Panc1 (cell line): ENCODE results near the gene PPP3CB.

Source experiments
- POLR2AphosphoS5 ChIP-seq: IDR thresholded peaks from 2 replicates; pipeline ENCODE4 v1.6.1; 2012; ENCODE audit warnings: mild to moderate bottlenecking, low read depth, low read length, moderate library complexity
- SIN3A ChIP-seq: IDR thresholded peaks from 2 replicates; pipeline ENCODE4 v1.6.1; 2012; ENCODE audit warnings: low read depth, mild to moderate bottlenecking, low read length, moderate library complexity, borderline replicate concordance; ENCODE audit not compliant: insufficient read depth
- TCF7L2 ChIP-seq: IDR thresholded peaks from 2 replicates; pipeline ENCODE4 v1.6.1; 2011; ENCODE audit warnings: mild to moderate bottlenecking, low read depth, low read length, inconsistent platforms
- TF ChIP-seq, protein P1 (sequence below): fragments of 450-650 bp; IDR thresholded peaks from 2 replicates; pipeline ENCODE4 v1.5.1; 2017; ENCODE audit warnings: mild to moderate bottlenecking
- TF ChIP-seq, protein P2 (sequence below), 2 experiments: IDR thresholded peaks; 2 replicates each; pipeline ENCODE4 v1.6.1; 2011 to 2012; ENCODE audit warnings: low read depth in 2 of 2, control low read depth in 1 of 2, low read length in 1 of 2, mild to moderate bottlenecking in 1 of 2, moderate library complexity in 1 of 2; ENCODE audit not compliant: insufficient read depth in 1 of 2

GRCh38 chr10:73456187-73456890 is 39.5 kb downstream of the PPP3CB start:
- TF ChIP-seq SIN3A (no peak), POLR2AphosphoS5 (no peak), TCF7L2 (no peak)
- TF ChIP-seq, protein P1, sequence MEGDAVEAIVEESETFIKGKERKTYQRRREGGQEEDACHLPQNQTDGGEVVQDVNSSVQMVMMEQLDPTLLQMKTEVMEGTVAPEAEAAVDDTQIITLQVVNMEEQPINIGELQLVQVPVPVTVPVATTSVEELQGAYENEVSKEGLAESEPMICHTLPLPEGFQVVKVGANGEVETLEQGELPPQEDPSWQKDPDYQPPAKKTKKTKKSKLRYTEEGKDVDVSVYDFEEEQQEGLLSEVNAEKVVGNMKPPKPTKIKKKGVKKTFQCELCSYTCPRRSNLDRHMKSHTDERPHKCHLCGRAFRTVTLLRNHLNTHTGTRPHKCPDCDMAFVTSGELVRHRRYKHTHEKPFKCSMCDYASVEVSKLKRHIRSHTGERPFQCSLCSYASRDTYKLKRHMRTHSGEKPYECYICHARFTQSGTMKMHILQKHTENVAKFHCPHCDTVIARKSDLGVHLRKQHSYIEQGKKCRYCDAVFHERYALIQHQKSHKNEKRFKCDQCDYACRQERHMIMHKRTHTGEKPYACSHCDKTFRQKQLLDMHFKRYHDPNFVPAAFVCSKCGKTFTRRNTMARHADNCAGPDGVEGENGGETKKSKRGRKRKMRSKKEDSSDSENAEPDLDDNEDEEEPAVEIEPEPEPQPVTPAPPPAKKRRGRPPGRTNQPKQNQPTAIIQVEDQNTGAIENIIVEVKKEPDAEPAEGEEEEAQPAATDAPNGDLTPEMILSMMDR: no peak
- TF ChIP-seq, protein P2, sequence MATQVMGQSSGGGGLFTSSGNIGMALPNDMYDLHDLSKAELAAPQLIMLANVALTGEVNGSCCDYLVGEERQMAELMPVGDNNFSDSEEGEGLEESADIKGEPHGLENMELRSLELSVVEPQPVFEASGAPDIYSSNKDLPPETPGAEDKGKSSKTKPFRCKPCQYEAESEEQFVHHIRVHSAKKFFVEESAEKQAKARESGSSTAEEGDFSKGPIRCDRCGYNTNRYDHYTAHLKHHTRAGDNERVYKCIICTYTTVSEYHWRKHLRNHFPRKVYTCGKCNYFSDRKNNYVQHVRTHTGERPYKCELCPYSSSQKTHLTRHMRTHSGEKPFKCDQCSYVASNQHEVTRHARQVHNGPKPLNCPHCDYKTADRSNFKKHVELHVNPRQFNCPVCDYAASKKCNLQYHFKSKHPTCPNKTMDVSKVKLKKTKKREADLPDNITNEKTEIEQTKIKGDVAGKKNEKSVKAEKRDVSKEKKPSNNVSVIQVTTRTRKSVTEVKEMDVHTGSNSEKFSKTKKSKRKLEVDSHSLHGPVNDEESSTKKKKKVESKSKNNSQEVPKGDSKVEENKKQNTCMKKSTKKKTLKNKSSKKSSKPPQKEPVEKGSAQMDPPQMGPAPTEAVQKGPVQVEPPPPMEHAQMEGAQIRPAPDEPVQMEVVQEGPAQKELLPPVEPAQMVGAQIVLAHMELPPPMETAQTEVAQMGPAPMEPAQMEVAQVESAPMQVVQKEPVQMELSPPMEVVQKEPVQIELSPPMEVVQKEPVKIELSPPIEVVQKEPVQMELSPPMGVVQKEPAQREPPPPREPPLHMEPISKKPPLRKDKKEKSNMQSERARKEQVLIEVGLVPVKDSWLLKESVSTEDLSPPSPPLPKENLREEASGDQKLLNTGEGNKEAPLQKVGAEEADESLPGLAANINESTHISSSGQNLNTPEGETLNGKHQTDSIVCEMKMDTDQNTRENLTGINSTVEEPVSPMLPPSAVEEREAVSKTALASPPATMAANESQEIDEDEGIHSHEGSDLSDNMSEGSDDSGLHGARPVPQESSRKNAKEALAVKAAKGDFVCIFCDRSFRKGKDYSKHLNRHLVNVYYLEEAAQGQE (IDR thresholded peaks at IDR 0.05; ENCODE audit: insufficient read depth in 1 of 2, low read depth in 2 of 2, low read length in 1 of 2): no peak
